Psoas muscle (tissue), 8 donors: Measurements from ENCODE around the gene GSTA3. TPM values are rescaled to one million over a fixed set of nuclear protein-coding genes. Genes with fewer than 3 reads are reported as not detected.

Experiments
- ATAC-seq, 4 donors: fragments of 200-7000 bp; cut with Tn5 transposase; one replicate each; pipeline ENCODE4 v1.9.1; 2020; ENCODE audit warnings: moderate library complexity in 3 of 4, mild to moderate bottlenecking in 2 of 4
- DNase-seq, 2 donors: peaks; one replicate each; pipeline ENCODE4 v3.0.0-alpha.2; 2020
- H3K27ac ChIP-seq: fragments of 200-600 bp; one replicate; pipeline ENCODE4 v1.8.0; 2022
- H3K27me3 ChIP-seq, 3 donors: fragments of 200-600 bp in 1 of 3; one replicate each; pipeline versions ENCODE4 v1.6.1 to v1.8.0; 2013 to 2022; ENCODE audit warnings: low read length in 2 of 3, mild to moderate bottlenecking in 2 of 3, moderate library complexity in 1 of 3; ENCODE audit not compliant: insufficient read depth in 3 of 3
- H3K36me3 ChIP-seq, 2 donors: fragments of 200-600 bp in 1 of 2; one replicate each; pipeline versions ENCODE4 v1.6.1 to v1.8.0; 2013 to 2022; ENCODE audit warnings: low read depth in 1 of 2, mild to moderate bottlenecking in 1 of 2, moderate library complexity in 1 of 2; ENCODE audit not compliant: insufficient read depth in 1 of 2
- H3K4me1 ChIP-seq: fragments of 200-600 bp; one replicate; pipeline ENCODE4 v1.8.0; 2022
- H3K4me3 ChIP-seq: fragments of 200-600 bp; one replicate; pipeline ENCODE4 v1.8.0; 2022; ENCODE audit warnings: mild to moderate bottlenecking
- H3K9me3 ChIP-seq: fragments of 200-600 bp; one replicate; pipeline ENCODE4 v1.8.0; 2022
- WGBS, 3 donors: extraction: QIAGEN DNeasy Blood & Tissue Kit; methylation state at CpG; one replicate each; pipeline versions ENCODE4 v1.1.6 to v1.1.7; 2013; 5-methylcytosine and 5-hydroxymethylcytosine counted together
- intact Hi-C, 2 donors: fragments of 100-400 bp; cut with DNase I; formaldehyde crosslinking; loops; one replicate each; pipeline versions ENCODE4 v1.11.0 to v1.14.2; 2022
- polyA plus RNA-seq, 3 donors: library from polyadenylated mRNA; stranded (reverse); fragments of 200-250 nt; gene quantifications; one replicate each; pipeline ENCODE4 v1.2.3, GENCODE V29; 2013
- total RNA-seq, 4 donors: library from RNA; stranded (reverse); fragmentation: NEBNext Ultra II Directional in 2 of 4; extraction: Animal tissue kit (Norgen Biotek cat#: 25700) in 2 of 4; gene quantifications; one replicate each; pipeline versions ENCODE4 v1.2.1 to v1.2.4, GENCODE V29; 2021 to 2023
- TF ChIP-seq, protein P1 (sequence below): fragments of 200-600 bp; IDR thresholded peaks from one replicate; pipeline ENCODE4 v1.8.0; 2022; ENCODE audit warnings: antibody characterized with exemption
- donor health status: healthy with polysubstance abuse.
- donor health status: DM: no; HTN: no; CAD: no; lungs with moderate emphysema.
- donor health status: Bipolar disorder and iron deficiency.
- donor health status: healthy.
- donor health status: DM: yes; HTN: yes; CAD: no.
- donor health status: DM: no; HTN: no; CAD: no.
- donor health status: DM: no; HTN: no; CAD: no.
- donor health status: DM: yes; HTN: yes; CAD: no.

GSTA3 gene
- total and polyA plus RNA-seq, 7 donors = not detected

DNA sequence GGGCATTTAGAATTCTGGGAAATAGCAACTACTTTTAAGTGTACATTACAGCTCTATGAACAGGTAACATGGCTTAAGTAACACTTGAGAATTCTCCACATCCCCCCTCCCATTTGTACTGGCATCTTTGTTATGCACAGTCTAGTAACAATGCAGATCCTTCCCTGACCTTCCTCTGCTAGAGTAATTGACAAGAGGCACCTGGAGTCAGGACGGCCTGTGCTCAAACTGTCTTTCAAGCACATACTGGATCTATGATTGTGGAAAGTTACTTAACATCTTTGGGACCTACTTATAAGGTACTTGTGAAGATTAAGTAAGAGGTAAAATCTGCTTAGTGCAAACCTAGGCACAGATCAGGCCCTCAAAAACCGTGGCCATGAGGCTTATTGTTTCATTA lies 21.9 kb upstream of the GSTA3 start:
- WGBS, 3 donors = 61 to 66% (median 65%) methylated on average over 2 of the region's 2 CpGs
- no peaks in the 10 kb centered on the region for H3K27me3 ChIP-seq
- no peak overlapping the region for H3K4me3 ChIP-seq
- no peaks in the 10 kb centered on the region for H3K36me3 ChIP-seq
- no peak overlapping the region for H3K27ac ChIP-seq
- no peaks in the 10 kb centered on the region for H3K4me1 ChIP-seq
- H3K9me3 ChIP-seq = no peaks in the 10 kb centered on the region
- DNase-seq (no peak), ATAC-seq (no peak)
- TF ChIP-seq, protein P1, sequence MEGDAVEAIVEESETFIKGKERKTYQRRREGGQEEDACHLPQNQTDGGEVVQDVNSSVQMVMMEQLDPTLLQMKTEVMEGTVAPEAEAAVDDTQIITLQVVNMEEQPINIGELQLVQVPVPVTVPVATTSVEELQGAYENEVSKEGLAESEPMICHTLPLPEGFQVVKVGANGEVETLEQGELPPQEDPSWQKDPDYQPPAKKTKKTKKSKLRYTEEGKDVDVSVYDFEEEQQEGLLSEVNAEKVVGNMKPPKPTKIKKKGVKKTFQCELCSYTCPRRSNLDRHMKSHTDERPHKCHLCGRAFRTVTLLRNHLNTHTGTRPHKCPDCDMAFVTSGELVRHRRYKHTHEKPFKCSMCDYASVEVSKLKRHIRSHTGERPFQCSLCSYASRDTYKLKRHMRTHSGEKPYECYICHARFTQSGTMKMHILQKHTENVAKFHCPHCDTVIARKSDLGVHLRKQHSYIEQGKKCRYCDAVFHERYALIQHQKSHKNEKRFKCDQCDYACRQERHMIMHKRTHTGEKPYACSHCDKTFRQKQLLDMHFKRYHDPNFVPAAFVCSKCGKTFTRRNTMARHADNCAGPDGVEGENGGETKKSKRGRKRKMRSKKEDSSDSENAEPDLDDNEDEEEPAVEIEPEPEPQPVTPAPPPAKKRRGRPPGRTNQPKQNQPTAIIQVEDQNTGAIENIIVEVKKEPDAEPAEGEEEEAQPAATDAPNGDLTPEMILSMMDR = no peak
- intact Hi-C loops = no loop called here

GRCh38 chr6:52929321-52930164 lies 20.0 kb upstream of the GSTA3 start:
- no peaks in the 10 kb centered on the region for H3K27me3 ChIP-seq
- 92 to 93% (median 92%) methylated on average over 5 to 6 of the region's 6 CpGs for WGBS, 3 donors
- no peak for DNase-seq
- H3K27ac ChIP-seq = no peak overlapping the region
- no peak overlapping the region for H3K4me3 ChIP-seq
- intact Hi-C loops = no loop called here
- no peak for ATAC-seq
- no peaks in the 10 kb centered on the region for H3K4me1 ChIP-seq
- H3K9me3 ChIP-seq = no peaks in the 10 kb centered on the region
- TF ChIP-seq, protein P1 = no peak
- no peaks in the 10 kb centered on the region for H3K36me3 ChIP-seq

DNA sequence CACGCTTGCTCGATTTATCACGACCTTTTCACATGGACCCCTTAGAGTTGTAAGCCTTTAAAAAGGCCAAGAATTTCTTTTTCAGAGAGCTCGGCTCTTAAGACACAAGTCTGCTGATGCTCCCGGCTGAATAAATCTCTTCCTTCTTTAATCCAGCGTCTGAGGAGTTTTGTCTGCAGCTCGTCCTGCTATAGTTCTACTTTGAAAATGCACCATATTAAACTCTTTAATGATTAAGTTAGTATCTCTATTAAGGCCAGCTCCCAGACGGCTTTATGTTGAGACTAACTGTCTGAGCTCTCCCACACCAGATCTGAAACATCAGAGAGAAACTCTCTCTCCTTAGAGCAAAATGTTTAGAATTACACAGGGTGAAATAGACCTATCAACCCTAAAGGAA lies 18.0 kb upstream of the GSTA3 start:
- no peak for ATAC-seq
- Histone ChIP-seq H3K9me3 (no peaks in the 10 kb centered on the region), H3K4me3 (no peak overlapping the region), H3K4me1 (no peaks in the 10 kb centered on the region), H3K27ac (no peak overlapping the region), H3K36me3 (no peaks in the 10 kb centered on the region), H3K27me3 (no peaks in the 10 kb centered on the region)
- DNase-seq = no peak
- TF ChIP-seq, protein P1 = no peak
- intact Hi-C loops = no loop called here
- WGBS, 3 donors = 33 to 45% (median 43%) methylated on average over 8 of the region's 8 CpGs

- intact Hi-C loops = no loop called here
- DNase-seq (no peak), ATAC-seq (no peak)
- H3K4me3 ChIP-seq = no peak overlapping the region
- H3K9me3 ChIP-seq = no peaks in the 10 kb centered on the region
- H3K4me1 ChIP-seq = no peaks in the 10 kb centered on the region
- no peak overlapping the region for H3K27ac ChIP-seq
- H3K36me3 ChIP-seq = no peaks in the 10 kb centered on the region
- WGBS, 3 donors = 57 to 64% (median 59%) methylated on average over 9 of the region's 9 CpGs
- TF ChIP-seq, protein P1 = no peak
- no peaks in the 10 kb centered on the region for H3K27me3 ChIP-seq
These were observed 16.7 kb upstream of the GSTA3 start for GRCh38 chr6:52925919-52926792.
